ENCODE measurements around the gene DLX2.

DLX2 gene

DNA sequence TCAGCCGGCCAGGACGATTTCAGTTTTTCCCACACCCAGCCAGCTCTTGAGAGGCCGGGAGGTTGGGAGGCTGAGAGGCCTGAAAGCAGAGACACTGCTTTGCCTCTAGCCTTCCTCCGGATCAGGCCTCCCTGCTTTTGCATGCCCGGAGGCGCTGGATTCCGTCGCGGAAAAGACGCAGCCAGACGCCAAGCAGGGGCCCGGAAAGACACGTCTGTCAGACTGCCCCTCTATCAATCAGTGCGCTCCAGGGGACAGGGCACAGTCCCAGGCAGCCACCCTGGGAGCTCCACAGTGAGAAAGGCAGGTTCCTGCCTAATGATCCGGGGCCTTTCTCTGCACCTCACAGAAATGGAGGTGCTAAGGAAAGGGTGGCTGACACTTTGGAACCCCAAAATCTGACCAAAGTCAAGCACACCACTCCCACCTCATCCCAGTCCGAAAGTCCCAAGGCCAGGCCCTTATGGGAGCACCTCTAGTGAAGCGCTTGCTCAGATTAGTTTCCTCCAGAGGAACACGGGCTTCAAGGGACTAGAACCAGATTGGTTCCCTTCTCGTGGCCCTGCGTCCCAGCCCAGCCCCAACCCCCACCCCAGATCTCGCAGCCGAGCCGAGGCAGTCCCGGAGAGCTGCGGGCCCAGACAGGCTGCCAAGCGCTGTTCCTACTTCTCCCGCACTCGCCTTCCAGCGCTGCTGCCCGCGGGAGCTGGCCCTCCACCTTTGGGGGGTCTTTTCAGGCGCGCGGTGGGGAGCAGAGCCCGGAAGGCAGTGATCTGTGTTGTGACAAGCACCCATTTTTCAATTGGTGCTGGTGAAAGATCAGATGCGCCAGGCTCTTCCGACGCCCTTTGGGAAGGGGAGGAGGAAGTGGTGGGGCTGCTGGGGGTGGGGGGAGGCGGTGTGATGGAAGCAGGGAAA lies 12.4 kb downstream of the DLX2 start:
- Histone ChIP-seq H3K4me1 (ENCODE audit: control insufficient read depth, insufficient read depth, low read length) (peaks cover 3% of the 10 kb centered on the region), H3K9ac (ENCODE audit: low read depth, low read length) (no peak overlapping the region), H3K4me3 (ENCODE audit: low read depth, low read length) (peak overlapping the region; percentile 37), H3K27me3 (ENCODE audit: control insufficient read depth, insufficient read depth, low read length) (peaks cover 100% of the 10 kb centered on the region), H3K9me3 (ENCODE audit: control insufficient read depth, insufficient read depth, low read length) (no peaks in the 10 kb centered on the region), H3K36me3 (ENCODE audit: control insufficient read depth, insufficient read depth, low read length) (no peaks in the 10 kb centered on the region)

DNA sequence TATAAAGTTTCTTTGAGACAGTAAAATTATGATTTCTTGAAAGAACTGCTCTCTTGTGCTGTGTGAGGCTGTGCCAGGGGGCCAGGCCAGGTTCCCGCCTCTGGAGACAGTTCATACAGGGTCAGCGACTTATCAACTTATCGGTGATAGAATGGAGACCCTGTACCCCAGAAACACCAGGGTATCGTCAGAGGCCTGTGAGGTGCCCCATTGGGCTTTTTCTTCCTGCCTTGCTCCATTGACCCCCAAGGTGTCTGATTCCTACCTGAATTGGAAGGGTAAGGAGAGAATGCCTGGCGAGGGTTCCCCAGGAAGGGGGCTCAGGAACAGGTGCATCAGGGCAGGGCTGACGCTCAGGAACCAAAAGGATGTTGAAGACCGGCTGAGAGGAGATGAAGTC lies 13.1 kb downstream of the DLX2 start:
- H3K36me3 ChIP-seq (ENCODE audit: control insufficient read depth, insufficient read depth, low read length) = no peaks in the 10 kb centered on the region
- no peak overlapping the region for H3K9ac ChIP-seq (ENCODE audit: low read depth, low read length)
- H3K4me3 ChIP-seq (ENCODE audit: low read depth, low read length) = no peak overlapping the region
- H3K4me1 ChIP-seq (ENCODE audit: control insufficient read depth, insufficient read depth, low read length) = peaks cover 3% of the 10 kb centered on the region
- no peaks in the 10 kb centered on the region for H3K9me3 ChIP-seq (ENCODE audit: control insufficient read depth, insufficient read depth, low read length)
- H3K27me3 ChIP-seq (ENCODE audit: control insufficient read depth, insufficient read depth, low read length) = peaks cover 98% of the 10 kb centered on the region

DNA sequence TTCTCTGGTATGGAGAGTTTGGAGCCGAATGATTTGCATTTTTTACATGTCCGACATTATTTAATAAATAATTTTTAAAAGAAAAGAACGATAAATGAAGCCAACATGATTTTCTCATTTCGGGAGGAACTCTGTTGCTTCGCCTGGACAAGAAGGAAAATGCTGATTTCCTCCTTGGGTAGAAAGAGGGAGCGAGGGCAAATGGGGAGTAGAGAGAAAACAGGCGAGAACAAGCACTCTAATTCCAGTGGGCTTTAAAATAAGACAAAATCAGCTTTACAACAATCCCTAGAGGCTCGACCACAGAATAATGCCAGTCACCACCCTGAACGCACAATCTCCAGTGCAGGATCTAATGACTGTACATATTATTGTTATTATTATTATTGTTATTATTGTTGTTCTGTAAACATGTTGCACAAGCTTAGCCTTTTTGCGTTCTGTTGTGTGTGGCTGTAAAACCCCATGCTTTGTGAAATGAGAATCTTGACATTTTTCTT lies 13.6 kb downstream of the DLX2 start:
- Histone ChIP-seq H3K36me3 (ENCODE audit: control insufficient read depth, insufficient read depth, low read length) (no peaks in the 10 kb centered on the region), H3K9me3 (ENCODE audit: control insufficient read depth, insufficient read depth, low read length) (no peaks in the 10 kb centered on the region), H3K9ac (ENCODE audit: low read depth, low read length) (no peak overlapping the region), H3K4me3 (ENCODE audit: low read depth, low read length) (no peak overlapping the region), H3K4me1 (ENCODE audit: control insufficient read depth, insufficient read depth, low read length) (peaks cover 3% of the 10 kb centered on the region), H3K27me3 (ENCODE audit: control insufficient read depth, insufficient read depth, low read length) (peaks cover 98% of the 10 kb centered on the region)

DNA sequence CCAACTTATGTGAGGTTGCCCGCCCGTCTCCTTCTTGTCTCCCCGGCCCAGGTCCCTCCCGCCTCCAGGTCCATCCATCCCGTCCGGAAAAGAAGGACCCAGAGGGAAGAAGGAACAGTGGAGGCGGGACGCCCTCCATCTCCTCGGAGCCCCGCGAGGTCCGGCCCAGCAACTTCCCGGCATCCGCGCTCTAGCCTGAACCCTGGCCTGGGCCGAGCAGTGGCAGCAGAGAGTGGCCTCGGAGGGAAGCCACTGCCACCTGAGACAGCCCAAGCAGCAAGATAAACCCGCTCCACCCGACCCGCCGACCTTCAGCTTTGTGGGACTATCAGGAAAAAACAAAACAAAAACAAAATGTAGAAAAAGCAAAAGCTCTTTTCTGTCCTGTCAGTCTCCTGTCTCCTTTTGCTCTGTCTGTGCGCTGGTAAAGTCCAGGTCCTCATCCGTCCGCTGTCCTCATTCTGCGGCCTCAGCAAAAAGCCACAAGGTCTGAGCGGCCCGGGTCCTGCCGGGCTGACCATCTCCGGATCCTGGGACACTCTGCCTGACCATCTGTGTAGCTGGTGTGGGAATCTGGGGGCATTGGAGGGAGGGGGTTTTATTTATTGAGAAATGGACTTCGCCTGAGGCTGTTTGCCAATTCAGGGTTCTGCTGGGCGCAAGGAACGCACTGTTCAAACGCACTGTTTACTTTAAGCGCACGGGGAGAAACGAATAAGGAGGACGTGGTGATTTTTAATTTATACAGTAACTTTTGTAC lies 14.3 kb downstream of the DLX2 start:
- no peak overlapping the region for H3K9ac ChIP-seq (ENCODE audit: low read depth, low read length)
- peaks cover 98% of the 10 kb centered on the region for H3K27me3 ChIP-seq (ENCODE audit: control insufficient read depth, insufficient read depth, low read length)
- H3K4me1 ChIP-seq (ENCODE audit: control insufficient read depth, insufficient read depth, low read length) = peaks cover 9% of the 10 kb centered on the region
- H3K36me3 ChIP-seq (ENCODE audit: control insufficient read depth, insufficient read depth, low read length) = no peaks in the 10 kb centered on the region
- no peaks in the 10 kb centered on the region for H3K9me3 ChIP-seq (ENCODE audit: control insufficient read depth, insufficient read depth, low read length)
- H3K4me3 ChIP-seq (ENCODE audit: low read depth, low read length) = peak overlapping the region; percentile 58

DNA sequence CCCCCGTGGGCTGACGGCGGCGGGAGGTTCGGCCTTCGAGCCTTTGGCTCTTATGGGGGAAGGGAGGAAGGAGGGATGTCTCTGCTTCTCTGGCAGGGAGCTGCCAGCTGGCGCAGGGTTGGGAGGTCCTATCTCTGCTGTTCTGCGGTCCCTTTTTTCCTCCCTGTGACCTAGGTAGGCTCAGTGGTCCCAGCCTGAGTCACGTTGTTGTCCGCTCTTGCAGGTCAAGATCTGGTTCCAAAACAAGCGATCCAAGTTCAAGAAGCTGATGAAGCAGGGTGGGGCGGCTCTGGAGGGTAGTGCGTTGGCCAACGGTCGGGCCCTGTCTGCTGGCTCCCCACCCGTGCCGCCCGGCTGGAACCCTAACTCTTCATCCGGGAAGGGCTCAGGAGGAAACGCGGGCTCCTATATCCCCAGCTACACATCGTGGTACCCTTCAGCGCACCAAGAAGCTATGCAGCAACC lies 14.9 kb downstream of the DLX2 start:
- H3K27me3 ChIP-seq (ENCODE audit: control insufficient read depth, insufficient read depth, low read length) = peaks cover 98% of the 10 kb centered on the region
- no peaks in the 10 kb centered on the region for H3K9me3 ChIP-seq (ENCODE audit: control insufficient read depth, insufficient read depth, low read length)
- peak overlapping the region; percentile 58 for H3K4me3 ChIP-seq (ENCODE audit: low read depth, low read length)
- no peaks in the 10 kb centered on the region for H3K36me3 ChIP-seq (ENCODE audit: control insufficient read depth, insufficient read depth, low read length)
- no peak overlapping the region for H3K9ac ChIP-seq (ENCODE audit: low read depth, low read length)
- H3K4me1 ChIP-seq (ENCODE audit: control insufficient read depth, insufficient read depth, low read length) = peaks cover 9% of the 10 kb centered on the region

DNA sequence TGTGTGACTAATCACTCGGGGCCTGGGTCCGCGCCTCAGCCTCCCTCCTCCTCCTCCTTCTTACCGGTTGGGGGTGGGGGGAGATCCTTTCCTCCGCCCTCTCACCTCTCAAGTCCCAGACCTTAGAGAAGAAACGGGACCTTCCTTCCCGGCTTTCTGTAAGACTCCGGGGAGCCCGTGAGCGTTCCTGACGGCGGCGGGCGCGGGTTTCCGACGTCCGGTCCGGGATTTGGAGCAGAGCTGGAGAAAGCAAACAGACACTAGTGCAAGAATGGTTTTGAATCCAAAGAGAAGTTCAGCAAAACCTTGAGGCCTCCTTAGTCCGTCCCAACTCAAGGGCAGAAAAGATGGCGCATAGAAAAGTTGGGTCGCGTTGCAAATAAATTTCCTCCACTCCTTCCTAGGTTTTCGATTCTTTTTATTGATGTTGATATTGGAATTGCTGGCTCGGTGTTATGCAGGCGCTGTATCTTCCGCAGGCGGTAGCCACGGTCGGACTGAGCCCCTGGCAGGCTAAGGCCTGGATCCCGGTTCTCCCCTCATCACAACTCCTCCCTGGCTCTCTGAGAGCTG lies 15.4 kb downstream of the DLX2 start:
- no peaks in the 10 kb centered on the region for H3K36me3 ChIP-seq (ENCODE audit: control insufficient read depth, insufficient read depth, low read length)
- H3K27me3 ChIP-seq (ENCODE audit: control insufficient read depth, insufficient read depth, low read length) = peaks cover 98% of the 10 kb centered on the region
- no peaks in the 10 kb centered on the region for H3K9me3 ChIP-seq (ENCODE audit: control insufficient read depth, insufficient read depth, low read length)
- H3K4me1 ChIP-seq (ENCODE audit: control insufficient read depth, insufficient read depth, low read length) = peaks cover 9% of the 10 kb centered on the region
- H3K4me3 ChIP-seq (ENCODE audit: low read depth, low read length) = peak overlapping the region; percentile 58
- H3K9ac ChIP-seq (ENCODE audit: low read depth, low read length) = no peak overlapping the region

DNA sequence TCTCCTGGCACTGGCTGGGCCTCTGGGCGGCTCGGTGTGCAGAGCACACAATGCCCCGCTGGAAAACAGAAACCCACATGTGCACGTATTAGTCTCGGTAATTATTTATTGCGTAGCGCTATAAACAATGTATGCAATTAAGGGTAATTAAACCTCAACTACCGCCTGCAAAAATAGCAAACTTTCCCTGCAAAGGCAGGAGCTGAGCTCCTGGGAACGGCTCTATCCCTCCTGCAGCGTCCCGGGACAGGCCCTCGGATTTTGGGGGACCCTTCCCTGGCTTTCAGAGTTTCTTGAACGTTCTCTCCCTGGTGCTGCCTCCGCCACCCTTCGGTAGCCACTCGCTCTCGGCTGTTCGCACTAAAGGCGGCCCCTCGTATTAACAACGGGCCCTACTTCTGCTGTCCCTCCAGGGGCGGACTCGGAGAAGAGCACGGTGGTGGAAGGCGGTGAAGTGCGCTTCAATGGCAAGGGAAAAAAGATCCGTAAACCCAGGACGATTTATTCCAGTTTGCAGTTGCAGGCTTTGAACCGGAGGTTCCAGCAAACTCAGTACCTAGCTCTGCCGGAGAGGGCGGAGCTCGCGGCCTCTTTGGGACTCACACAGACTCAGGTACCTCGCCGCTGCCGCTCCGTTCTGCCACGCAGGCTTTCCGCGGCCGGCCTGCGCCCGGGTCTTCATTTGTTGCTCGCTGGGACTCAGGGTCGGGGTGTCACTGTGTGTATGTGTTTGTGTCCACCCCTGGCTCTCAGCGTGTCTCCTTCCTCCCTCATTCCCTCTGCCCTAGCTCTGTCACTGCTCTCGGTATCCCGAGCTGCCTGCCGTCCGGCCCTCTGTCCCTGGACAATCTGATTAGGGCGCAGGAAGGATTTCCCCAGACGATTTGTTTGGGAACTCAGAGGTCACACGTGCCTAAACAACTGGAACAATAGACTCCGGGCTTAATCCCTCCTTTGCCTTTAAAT lies 16.2 kb downstream of the DLX2 start:
- peaks cover 98% of the 10 kb centered on the region for H3K27me3 ChIP-seq (ENCODE audit: control insufficient read depth, insufficient read depth, low read length)
- H3K36me3 ChIP-seq (ENCODE audit: control insufficient read depth, insufficient read depth, low read length) = no peaks in the 10 kb centered on the region
- peak overlapping the region; percentile 58 for H3K4me3 ChIP-seq (ENCODE audit: low read depth, low read length)
- no peaks in the 10 kb centered on the region for H3K9me3 ChIP-seq (ENCODE audit: control insufficient read depth, insufficient read depth, low read length)
- no peak overlapping the region for H3K9ac ChIP-seq (ENCODE audit: low read depth, low read length)
- peaks cover 9% of the 10 kb centered on the region for H3K4me1 ChIP-seq (ENCODE audit: control insufficient read depth, insufficient read depth, low read length)

DNA sequence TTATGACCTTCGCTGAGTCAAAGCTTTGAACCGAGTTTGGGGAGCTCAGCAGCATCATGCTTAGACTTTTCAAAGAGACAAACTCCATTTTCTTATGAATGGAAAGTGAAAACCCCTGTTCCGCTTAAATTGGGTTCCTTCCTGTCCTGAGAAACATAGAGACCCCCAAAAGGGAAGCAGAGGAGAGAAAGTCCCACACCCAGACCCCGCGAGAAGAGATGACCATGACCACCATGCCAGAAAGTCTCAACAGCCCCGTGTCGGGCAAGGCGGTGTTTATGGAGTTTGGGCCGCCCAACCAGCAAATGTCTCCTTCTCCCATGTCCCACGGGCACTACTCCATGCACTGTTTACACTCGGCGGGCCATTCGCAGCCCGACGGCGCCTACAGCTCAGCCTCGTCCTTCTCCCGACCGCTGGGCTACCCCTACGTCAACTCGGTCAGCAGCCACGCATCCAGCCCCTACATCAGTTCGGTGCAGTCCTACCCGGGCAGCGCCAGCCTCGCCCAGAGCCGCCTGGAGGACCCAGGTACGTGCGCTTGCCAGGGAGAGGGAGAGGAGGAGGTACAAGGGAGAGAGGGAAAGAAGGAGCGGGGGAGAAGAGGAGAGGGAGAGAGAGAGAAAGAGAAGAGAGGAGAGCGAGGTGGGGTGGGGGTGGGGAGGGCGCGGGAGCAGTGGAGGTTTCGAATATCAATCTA lies 17.1 kb downstream of the DLX2 start, which contains the start of gene DLX1:
DLX1 (plus strand) TSS at position 48 of the 700 bp plus-strand sequence; CDS start at position 219, 171 bp downstream.
- H3K36me3 ChIP-seq (ENCODE audit: control insufficient read depth, insufficient read depth, low read length) = no peaks in the 10 kb centered on the region
- H3K27me3 ChIP-seq (ENCODE audit: control insufficient read depth, insufficient read depth, low read length) = peaks cover 98% of the 10 kb centered on the region
- H3K9ac ChIP-seq (ENCODE audit: low read depth, low read length) = no peak within 1 kb of the TSS
- H3K4me3 ChIP-seq (ENCODE audit: low read depth, low read length) = peak within 1 kb of the TSS; percentile 71
- H3K9me3 ChIP-seq (ENCODE audit: control insufficient read depth, insufficient read depth, low read length) = no peaks in the 10 kb centered on the region
- H3K4me1 ChIP-seq (ENCODE audit: control insufficient read depth, insufficient read depth, low read length) = peaks cover 12% of the 10 kb centered on the region

DNA sequence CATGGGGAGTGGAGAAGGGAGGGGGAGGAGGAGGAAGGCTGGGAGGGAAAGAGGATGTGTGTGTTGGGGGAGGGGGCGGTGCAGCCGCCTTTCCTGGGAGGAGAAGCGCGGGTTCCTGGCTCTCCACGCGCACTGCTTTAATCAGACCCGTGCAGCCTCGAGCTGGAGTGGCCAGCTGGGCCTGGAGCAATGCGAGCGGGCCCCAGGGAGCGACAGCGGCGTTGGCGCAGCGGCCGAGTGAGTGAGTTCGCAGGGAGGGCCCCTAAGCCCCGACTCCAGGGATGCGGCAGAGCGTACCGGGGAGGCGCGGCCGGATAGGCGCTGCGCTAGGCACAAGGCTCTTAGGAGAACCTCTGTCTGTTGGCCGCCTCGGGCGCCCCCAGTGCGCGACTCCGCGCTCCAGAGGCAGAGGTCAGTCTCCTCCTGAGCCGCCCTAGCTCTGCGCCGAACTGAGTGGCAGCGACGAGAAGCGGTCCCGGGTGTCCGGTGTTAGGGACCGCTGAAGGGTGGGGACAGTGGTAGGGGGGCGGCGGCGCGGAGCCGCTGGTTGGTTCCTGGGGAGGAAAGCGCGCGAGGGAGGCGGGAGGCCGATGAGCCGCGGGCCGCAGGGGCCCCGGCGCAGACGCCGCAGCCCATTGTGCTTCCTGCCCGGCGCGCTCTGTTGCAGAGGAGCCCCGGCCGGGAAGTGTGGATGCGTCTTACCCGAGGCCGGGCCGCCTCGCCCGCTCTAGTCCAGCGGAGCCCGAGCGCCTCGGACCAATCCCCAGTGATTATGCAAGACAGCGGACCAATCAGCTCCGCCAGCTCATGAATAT lies 17.8 kb downstream of the DLX2 start:
- H3K36me3 ChIP-seq (ENCODE audit: control insufficient read depth, insufficient read depth, low read length) = no peaks in the 10 kb centered on the region
- H3K4me3 ChIP-seq (ENCODE audit: low read depth, low read length) = peak overlapping the region; percentile 71
- peaks cover 12% of the 10 kb centered on the region for H3K4me1 ChIP-seq (ENCODE audit: control insufficient read depth, insufficient read depth, low read length)
- H3K9me3 ChIP-seq (ENCODE audit: control insufficient read depth, insufficient read depth, low read length) = no peaks in the 10 kb centered on the region
- peaks cover 98% of the 10 kb centered on the region for H3K27me3 ChIP-seq (ENCODE audit: control insufficient read depth, insufficient read depth, low read length)
- H3K9ac ChIP-seq (ENCODE audit: low read depth, low read length) = no peak overlapping the region

DNA sequence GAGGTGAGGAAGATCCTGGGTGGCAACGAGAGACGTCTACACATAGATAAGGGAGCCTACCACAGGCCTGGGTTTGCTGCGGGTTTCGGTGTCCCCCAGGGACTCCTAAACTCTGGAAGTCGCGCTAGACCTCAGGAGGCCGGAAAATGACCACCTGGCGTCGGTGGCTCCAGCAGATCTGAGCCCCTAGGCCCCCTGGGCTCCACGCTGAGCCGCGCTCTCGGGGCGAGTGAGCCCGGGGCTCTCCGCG lies 18.4 kb downstream of the DLX2 start:
- H3K27me3 ChIP-seq (ENCODE audit: control insufficient read depth, insufficient read depth, low read length) = peaks cover 98% of the 10 kb centered on the region
- peaks cover 12% of the 10 kb centered on the region for H3K4me1 ChIP-seq (ENCODE audit: control insufficient read depth, insufficient read depth, low read length)
- no peaks in the 10 kb centered on the region for H3K9me3 ChIP-seq (ENCODE audit: control insufficient read depth, insufficient read depth, low read length)
- no peak overlapping the region for H3K9ac ChIP-seq (ENCODE audit: low read depth, low read length)
- H3K4me3 ChIP-seq (ENCODE audit: low read depth, low read length) = peak overlapping the region; percentile 71
- no peaks in the 10 kb centered on the region for H3K36me3 ChIP-seq (ENCODE audit: control insufficient read depth, insufficient read depth, low read length)
